ENCODE results near the gene TSPYL4. TPM values are rescaled to one million over a fixed set of nuclear protein-coding genes. Genes with fewer than 3 reads are reported as not detected.

TSPYL4 gene
- 9.8 and 10.0 TPM in 2 replicates for total RNA-seq

GRCh38 chr6:116253505-116254296 is at the start of gene TSPYL4:
TSS of gene TSPYL4 (minus strand) at chr6:116254075. CDS start at chr6:116254008, 67 bp downstream.

DNA sequence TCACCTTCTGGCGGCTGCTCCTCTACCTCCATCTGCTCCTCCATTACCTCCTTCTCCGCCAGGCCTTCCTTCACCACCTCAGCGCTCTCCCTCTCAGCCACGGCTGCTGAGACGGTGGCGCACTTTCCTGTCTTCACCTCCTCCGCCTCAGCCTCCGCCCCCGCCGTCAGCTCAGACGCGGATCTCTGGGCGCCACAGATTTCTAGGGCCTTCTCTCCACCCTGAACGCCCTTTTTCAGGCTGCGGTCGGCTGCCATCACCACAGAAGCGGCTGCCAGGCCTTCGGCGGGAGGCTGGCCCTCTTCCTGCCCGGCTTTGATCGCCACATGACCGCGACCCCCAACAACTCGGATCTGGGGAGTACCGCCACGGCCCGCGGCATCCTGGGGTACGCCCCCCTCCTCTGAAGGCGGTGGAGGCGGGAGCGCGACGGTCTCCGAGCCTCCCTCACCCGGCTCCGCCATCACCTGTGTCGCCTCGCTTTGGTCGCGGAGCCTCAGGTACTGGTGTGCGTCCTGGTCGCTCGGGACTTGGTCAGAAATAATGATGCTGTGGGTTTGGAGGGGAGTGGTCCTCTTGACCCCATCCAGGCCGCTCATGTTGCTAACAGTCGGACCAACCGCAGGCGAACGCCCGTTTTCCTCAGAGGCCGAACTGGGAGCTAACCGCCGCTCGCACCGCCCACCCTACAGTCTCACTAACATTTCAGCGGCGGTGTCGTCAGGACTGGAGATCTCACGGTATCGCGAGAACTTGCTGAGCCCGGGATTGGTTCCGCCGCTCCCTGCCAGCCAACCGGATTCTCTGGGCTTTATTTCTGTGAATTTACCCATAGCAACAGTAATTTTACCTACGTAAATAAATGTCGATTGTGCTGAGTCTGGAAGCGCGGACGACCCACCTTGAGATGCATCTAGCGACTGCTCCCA is 25.6 kb upstream of the TSPYL4 start, which contains the start of gene TSPYL1:
Gene TSPYL1 (minus strand): TSS at position 699 of the 929 bp plus-strand sequence. CDS start 100 bp downstream, at position 599.

Other genes starting within 250 kb of the TSPYL4 start
- gene FRK, start 193.2 kb downstream of the TSPYL4 start, total RNA-seq = 1.4 and 1.8 TPM in 2 replicates
- 20.8 and 25.5 TPM in 2 replicates for gene NT5DC1, start 153.2 kb downstream of the TSPYL4 start, total RNA-seq
- not detected in 2 replicates for gene COL10A1, start 127.9 kb downstream of the TSPYL4 start, total RNA-seq
- gene TSPYL1, start 25.9 kb upstream of the TSPYL4 start, total RNA-seq = 49.9 and 57.0 TPM in 2 replicates
- gene DSE, start 116.9 kb upstream of the TSPYL4 start, total RNA-seq = 47.3 and 48.9 TPM in 2 replicates
- 2.8 and 5.1 TPM in 2 replicates for gene CALHM6, start 207.3 kb upstream of the TSPYL4 start, total RNA-seq

All from cardiac ventricle fibroblast (primary cell).